Bronchial epithelial cell (primary cell): ENCODE data around the gene ACKR2. TPM values are rescaled to one million over a fixed set of nuclear protein-coding genes. Genes with fewer than 3 reads are reported as not detected.

Experiments used
- DNase-seq: peaks from one replicate; pipeline ENCODE4 v3.0.0-alpha.2; 2010; ENCODE audit warnings: low read depth
- FAIRE-seq: peaks from 2 replicates; lab custom pipeline; 2011; peaks lifted over from hg19 to GRCh38; lab: Jason Lieb, UNC
- H3K27me3 ChIP-seq: 2 replicates; pipeline ENCODE4 v1.5.1; 2011; ENCODE audit warnings: low read length; ENCODE audit not compliant: control insufficient read depth, insufficient read depth
- H3K36me3 ChIP-seq: 2 replicates; pipeline ENCODE4 v1.5.1; 2011; ENCODE audit warnings: low read length; ENCODE audit not compliant: control insufficient read depth, insufficient read depth
- H3K4me3 ChIP-seq: 2 replicates; pipeline ENCODE4 v1.5.1; 2011; ENCODE audit warnings: mild to moderate bottlenecking, low read depth, low read length, control low read depth
- total RNA-seq: library from RNA; depleted of rRNA; stranded (reverse); fragments of >200 nt; gene quantifications from 2 replicates; pipeline ENCODE4 v1.2.1, GENCODE V29; 2014
- TF ChIP-seq, protein P1 (sequence below): IDR thresholded peaks from 2 replicates; pipeline ENCODE4 v1.5.1; 2011; ENCODE audit warnings: mild to moderate bottlenecking, moderate library complexity, low read length, control low read depth, inconsistent platforms; ENCODE audit not compliant: insufficient read depth, severe bottlenecking

The ACKR2 gene
- total RNA-seq, 1 donor from 2014 or later = 1.3 TPM

DNA sequence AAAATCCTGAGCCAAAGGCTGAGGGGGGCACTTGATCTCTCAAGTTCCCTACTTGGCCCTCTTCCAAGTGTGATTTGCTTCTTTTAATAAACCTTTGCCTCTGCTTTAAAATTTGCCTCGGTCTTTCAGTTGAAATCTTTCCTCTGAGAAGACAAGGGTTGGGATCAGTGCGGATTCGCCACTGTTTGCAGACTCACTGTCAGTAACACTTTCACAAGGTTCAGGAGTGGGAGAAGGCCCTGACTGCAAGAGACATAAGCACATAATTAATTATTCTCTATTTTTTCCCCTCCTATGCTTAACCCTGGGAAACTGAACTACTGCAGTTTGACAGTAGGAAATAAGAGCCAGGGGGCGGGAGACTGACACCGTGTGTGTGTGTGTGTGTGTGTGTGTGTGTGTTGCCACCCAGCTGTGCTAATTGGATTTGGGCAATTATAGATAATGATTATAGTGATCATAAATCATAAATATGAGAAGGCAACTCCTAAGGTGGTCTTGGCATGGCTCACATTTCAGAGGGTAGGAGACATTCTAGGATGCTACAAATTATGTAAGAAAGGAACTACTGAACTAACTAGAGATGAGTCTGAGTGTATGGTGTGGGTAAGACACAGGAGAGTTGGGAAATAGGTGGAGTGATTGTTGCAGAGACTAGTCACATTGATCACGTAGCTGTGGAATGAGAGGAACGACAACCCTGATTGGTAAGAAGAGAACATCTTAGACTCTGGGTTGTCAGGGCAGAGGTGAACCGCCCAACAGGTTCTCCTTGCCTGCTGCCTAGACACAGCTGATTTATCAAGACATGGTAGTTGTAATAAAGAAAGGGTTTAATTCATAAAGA lies 91.2 kb downstream of the ACKR2 start:
- Histone ChIP-seq H3K4me3 (no peak overlapping the region), H3K27me3 (no peaks in the 10 kb centered on the region), H3K36me3 (no peaks in the 10 kb centered on the region)
- DNase-seq (peak; percentile 47), FAIRE-seq (no peak)
- TF ChIP-seq, protein P1, sequence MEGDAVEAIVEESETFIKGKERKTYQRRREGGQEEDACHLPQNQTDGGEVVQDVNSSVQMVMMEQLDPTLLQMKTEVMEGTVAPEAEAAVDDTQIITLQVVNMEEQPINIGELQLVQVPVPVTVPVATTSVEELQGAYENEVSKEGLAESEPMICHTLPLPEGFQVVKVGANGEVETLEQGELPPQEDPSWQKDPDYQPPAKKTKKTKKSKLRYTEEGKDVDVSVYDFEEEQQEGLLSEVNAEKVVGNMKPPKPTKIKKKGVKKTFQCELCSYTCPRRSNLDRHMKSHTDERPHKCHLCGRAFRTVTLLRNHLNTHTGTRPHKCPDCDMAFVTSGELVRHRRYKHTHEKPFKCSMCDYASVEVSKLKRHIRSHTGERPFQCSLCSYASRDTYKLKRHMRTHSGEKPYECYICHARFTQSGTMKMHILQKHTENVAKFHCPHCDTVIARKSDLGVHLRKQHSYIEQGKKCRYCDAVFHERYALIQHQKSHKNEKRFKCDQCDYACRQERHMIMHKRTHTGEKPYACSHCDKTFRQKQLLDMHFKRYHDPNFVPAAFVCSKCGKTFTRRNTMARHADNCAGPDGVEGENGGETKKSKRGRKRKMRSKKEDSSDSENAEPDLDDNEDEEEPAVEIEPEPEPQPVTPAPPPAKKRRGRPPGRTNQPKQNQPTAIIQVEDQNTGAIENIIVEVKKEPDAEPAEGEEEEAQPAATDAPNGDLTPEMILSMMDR = no peak

DNA sequence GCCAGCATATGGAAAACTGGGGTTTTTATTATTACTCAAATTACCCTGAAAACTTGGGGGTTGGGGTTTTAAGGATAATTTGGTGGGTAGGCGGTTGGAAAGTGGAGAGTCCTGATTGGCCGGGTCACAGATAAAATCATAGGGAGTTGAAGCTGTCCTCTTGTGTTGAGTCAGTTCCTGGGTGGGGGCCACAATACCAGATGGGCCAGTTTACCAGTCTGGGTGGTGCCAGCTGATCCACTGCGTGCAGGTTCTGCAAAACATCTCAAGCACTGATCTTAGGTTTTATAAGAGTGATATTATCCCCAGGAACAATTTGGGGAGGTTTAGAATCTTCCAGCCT lies 91.8 kb downstream of the ACKR2 start:
- Histone ChIP-seq H3K27me3 (peaks cover 2% of the 10 kb centered on the region), H3K36me3 (no peaks in the 10 kb centered on the region), H3K4me3 (no peak overlapping the region)
- TF ChIP-seq, protein P1 = no peak
- DNase-seq (peak; percentile 17), FAIRE-seq (no peak)

DNA sequence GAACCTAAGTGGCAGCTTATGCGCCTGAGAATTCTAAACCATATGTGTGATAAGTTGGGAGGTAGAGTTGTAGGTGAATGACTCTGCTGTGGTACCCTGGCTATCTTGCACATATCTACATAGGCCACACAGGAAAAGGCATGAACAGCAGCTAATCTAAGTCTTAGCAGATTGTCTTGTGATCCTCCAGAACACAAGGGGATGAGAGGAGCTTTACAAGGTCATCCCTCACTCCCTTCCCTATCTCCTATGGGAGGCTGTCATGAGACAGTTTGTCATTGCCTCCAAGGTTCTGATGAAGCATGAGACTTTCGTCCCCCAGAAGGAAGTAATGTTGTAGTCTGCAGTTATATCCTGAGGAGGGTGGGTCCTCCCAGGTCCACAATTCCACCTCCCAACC lies 93.0 kb downstream of the ACKR2 start:
- no peak for DNase-seq
- no peak for FAIRE-seq
- H3K27me3 ChIP-seq = peaks cover 7% of the 10 kb centered on the region
- no peaks in the 10 kb centered on the region for H3K36me3 ChIP-seq
- TF ChIP-seq, protein P1 = no peak
- no peak overlapping the region for H3K4me3 ChIP-seq

DNA sequence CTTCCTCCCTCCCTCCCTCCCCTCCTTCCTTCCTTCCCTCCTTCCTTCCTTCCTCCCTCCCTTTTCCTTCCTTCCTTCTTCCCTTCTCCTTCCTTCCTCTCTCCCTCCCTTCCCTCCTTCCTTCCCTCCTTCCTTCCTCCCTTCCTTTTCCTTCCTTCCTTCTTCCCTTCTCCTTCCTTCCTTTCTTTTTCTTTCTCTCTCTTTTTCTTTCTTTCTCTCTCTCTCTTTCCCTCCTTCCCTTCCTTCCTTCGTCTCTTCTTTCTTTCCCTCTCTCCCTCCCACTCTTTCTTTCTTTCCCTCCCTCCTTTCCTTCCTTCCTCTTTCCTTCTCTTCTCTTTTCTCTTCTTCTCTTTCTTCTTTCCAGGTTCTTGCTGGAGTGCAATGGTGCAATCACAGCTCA lies 94.8 kb downstream of the ACKR2 start:
- peaks cover 7% of the 10 kb centered on the region for H3K27me3 ChIP-seq
- DNase-seq = no peak
- FAIRE-seq = no peak
- H3K4me3 ChIP-seq = no peak overlapping the region
- no peaks in the 10 kb centered on the region for H3K36me3 ChIP-seq
- TF ChIP-seq, protein P1 = no peak

DNA sequence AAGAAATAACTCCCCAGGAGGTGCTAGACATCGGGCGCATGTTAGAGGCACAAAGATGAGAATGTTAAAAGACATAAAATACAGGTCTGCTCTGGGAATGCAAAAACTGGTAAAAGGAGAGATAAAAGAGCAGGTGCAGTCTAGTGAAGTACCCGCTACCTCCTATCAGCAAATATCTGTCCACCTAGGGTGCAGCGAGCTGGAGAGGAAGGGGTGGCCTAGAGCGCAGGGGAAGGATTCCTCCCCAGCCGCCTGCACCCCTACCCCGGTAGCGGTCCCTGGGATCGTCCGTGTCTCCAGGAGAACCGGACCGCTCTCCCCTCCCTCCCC lies 96.5 kb downstream of the ACKR2 start:
- FAIRE-seq (no peak), DNase-seq (no peak)
- TF ChIP-seq, protein P1 = no peak
- Histone ChIP-seq H3K36me3 (no peaks in the 10 kb centered on the region), H3K4me3 (peak overlapping the region; percentile 43), H3K27me3 (peaks cover 7% of the 10 kb centered on the region)
